Activated CD8-positive, alpha-beta T cell treated with anti-CD3 and anti-CD28 coated beads for 36 hours (primary cell): ENCODE data around the gene GALNT14. TPM values are rescaled to one million over a fixed set of nuclear protein-coding genes. Genes with fewer than 3 reads are reported as not detected.

Experiments used
- ATAC-seq: fragments of 200-7000 bp; cut with Tn5 transposase; one replicate; pipeline ENCODE4 v1.10.0; 2021; ENCODE audit warnings: mild to moderate bottlenecking, moderate library complexity
- CTCF ChIA-PET: fragments of 350-600 bp; sonication (Branson Sonifier 250); formaldehyde crosslinking; loops from one replicate; lab custom pipeline; 2021; ENCODE audit warnings: antibody characterized with exemption; lab: Charles Lee
- POLR2A ChIA-PET: fragments of 350-600 bp; sonication (Branson Sonifier 250); formaldehyde crosslinking; loops from one replicate; lab custom pipeline; 2021; ENCODE audit warnings: antibody characterized with exemption; lab: Charles Lee
- DNase-seq: peaks from one replicate; pipeline ENCODE4 v3.0.0-alpha.2; 2020
- H3K27ac Mint-ChIP-seq: one replicate; pipeline ENCODE4 v1.8.0; 2021; ENCODE audit warnings: mild to moderate bottlenecking, mixed read lengths
- H3K27me3 Mint-ChIP-seq: one replicate; pipeline ENCODE4 v1.8.0; 2021; ENCODE audit warnings: mixed read lengths
- H3K36me3 Mint-ChIP-seq: one replicate; pipeline ENCODE4 v1.8.0; 2021; ENCODE audit warnings: low read depth, mixed read lengths
- H3K4me1 Mint-ChIP-seq: one replicate; pipeline ENCODE4 v1.8.0; 2021; ENCODE audit warnings: low read depth, mixed read lengths
- H3K4me3 Mint-ChIP-seq: one replicate; pipeline ENCODE4 v1.8.0; 2021; ENCODE audit warnings: mild to moderate bottlenecking, moderate library complexity, mixed read lengths
- H3K9me3 Mint-ChIP-seq: one replicate; pipeline ENCODE4 v1.8.0; 2021; ENCODE audit warnings: mixed read lengths
- CTCF ChIP-seq: fragments of 200-600 bp; IDR thresholded peaks from one replicate; pipeline ENCODE4 v1.8.0; 2022; ENCODE audit warnings: antibody characterized with exemption, mild to moderate bottlenecking
- intact Hi-C: fragments of 100-400 bp; cut with micrococcal nuclease; formaldehyde crosslinking; loops from one replicate; pipeline ENCODE4 v1.10.0; 2022
- total RNA-seq, 2 experiments: library from RNA; stranded (reverse); gene quantifications; one replicate each; pipeline ENCODE4 v1.2.3, GENCODE V29; 2021

Gene GALNT14
- total RNA-seq, 2 experiments from 2014 or later, result 1.1 to 1.9 TPM

DNA sequence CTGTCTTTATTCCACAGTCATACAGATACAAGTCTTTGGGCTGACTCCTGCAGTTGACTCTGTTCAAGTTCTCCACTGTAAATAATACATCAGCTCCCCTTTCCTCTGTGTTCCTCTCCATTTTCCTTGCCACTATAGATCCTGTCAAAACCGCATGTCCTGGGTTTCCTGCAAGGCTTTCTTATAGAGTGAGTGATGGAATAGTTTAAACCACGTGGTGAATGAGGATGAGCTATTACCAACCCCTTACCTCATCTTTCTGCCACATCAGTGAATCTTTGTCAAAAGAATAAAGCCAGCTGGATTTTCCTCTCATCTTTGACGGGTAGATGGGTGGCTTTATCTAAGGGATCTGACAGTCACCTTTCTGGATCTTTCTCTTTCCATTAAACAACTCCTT, 3.9 kb upstream of the GALNT14 start:
- H3K27ac Mint-ChIP-seq, result no peak overlapping the region
- no peak overlapping the region for H3K4me3 Mint-ChIP-seq
- intact Hi-C loops, result no loop called here
- H3K4me1 Mint-ChIP-seq, result peaks cover 3% of the 10 kb centered on the region
- no peak for ATAC-seq
- DNase-seq, result no peak
- CTCF ChIA-PET, result interaction anchor here (2.6 kb wide), 1 partner anchor 28 kb away, joined by 10 read pairs; no protein-coding TSS in a partner anchor
- no peaks in the 10 kb centered on the region for H3K36me3 Mint-ChIP-seq
- peaks cover 19% of the 10 kb centered on the region for H3K27me3 Mint-ChIP-seq
- H3K9me3 Mint-ChIP-seq, result no peaks in the 10 kb centered on the region
- POLR2A ChIA-PET, result no interaction called here
- no peak for TF ChIP-seq CTCF

GRCh38 chr2:31141443-31142085, 3.3 kb upstream of the GALNT14 start:
- POLR2A ChIA-PET, result interaction anchor here (1.2 kb wide), 1 partner anchor 13 kb away, joined by 3 read pairs; no protein-coding TSS in a partner anchor
- no peak for DNase-seq
- ATAC-seq, result no peak
- Mint-ChIP-seq H3K27me3 (peaks cover 24% of the 10 kb centered on the region), H3K9me3 (no peaks in the 10 kb centered on the region), H3K36me3 (no peaks in the 10 kb centered on the region), H3K4me1 (peaks cover 8% of the 10 kb centered on the region), H3K27ac (no peak overlapping the region), H3K4me3 (no peak overlapping the region)
- CTCF ChIA-PET, result interaction anchor here (1.2 to 2.6 kb wide), 2 partner anchors 28 to 191 kb away, joined by 4 to 10 read pairs; no protein-coding TSS in a partner anchor
- no peak for TF ChIP-seq CTCF
- intact Hi-C loops, result no loop called here

DNA sequence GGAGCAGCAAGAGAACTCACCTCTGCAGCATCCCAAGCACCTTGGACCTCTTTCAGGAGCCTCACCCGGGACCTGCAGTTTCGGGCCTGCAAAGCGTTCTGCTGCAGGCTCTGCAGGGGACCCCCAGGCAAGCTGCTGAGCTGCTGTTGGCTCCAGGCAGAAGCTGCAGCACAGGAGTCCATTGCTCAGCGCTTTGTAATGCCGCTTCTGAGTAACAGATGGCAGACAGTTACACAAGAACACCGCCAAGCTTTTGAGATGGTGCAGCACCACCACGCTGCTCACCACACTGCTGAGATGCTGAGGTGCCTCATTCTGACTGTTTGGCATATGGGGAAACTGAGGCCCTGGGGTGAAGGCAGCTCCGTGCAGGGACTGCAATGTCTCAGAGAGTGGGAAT, 1.9 kb upstream of the GALNT14 start:
- Mint-ChIP-seq H3K9me3 (no peaks in the 10 kb centered on the region), H3K27ac (no peak overlapping the region), H3K4me1 (peaks cover 8% of the 10 kb centered on the region), H3K36me3 (no peaks in the 10 kb centered on the region), H3K27me3 (peaks cover 38% of the 10 kb centered on the region), H3K4me3 (no peak overlapping the region)
- ChIA-PET CTCF (interaction anchor here (2.6 kb wide), 1 partner anchor 30 kb away, joined by 10 read pairs; no protein-coding TSS in a partner anchor), POLR2A (interaction anchor here (0.7 to 1.2 kb wide), 2 partner anchors 11 to 263 kb away, joined by 3 read pairs; no protein-coding TSS in a partner anchor)
- intact Hi-C loops, result no loop called here
- no peak for TF ChIP-seq CTCF
- DNase-seq (no peak), ATAC-seq (no peak)

DNA sequence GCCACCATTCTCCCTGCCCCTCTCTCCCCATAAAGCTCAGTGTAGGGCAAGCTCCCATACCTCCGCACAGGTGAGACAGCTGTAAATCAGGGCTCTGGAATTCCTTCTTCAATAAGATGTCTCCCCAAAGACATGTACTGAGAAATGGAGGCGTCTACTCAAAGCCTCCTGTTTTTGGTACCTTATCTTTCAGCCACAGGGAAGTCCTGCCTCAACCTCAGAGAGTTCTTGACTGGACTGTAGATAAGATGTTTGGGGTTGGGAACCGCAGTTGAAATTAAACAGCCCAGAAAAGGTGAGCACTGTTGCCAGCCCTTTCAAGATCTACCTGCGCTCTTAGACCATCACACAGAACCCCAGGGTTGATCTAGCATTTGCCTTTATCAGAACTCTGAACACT, 1.4 kb upstream of the GALNT14 start:
- ATAC-seq, result no peak
- DNase-seq, result no peak
- CTCF ChIA-PET, result interaction anchor here (0.8 to 2.6 kb wide), 3 partner anchors 11 to 30 kb away, joined by 3 to 11 read pairs (median 10); no protein-coding TSS in a partner anchor
- Mint-ChIP-seq H3K4me1 (peaks cover 8% of the 10 kb centered on the region), H3K27me3 (peaks cover 43% of the 10 kb centered on the region), H3K9me3 (no peaks in the 10 kb centered on the region), H3K36me3 (no peaks in the 10 kb centered on the region), H3K4me3 (no peak overlapping the region), H3K27ac (no peak overlapping the region)
- intact Hi-C loops, result no loop called here
- POLR2A ChIA-PET, result no interaction called here
- TF ChIP-seq CTCF, result no peak
